HG03378 (cell line): ENCODE results near the gene TGFBR1.
"Not testable (repeated sequence)": the region's sequence is repeated elsewhere in the genome, so short reads cannot be mapped to it uniquely, and the experiment has no call there.

Experiments used
- ATAC-seq: cut with Tn5 transposase; IDR thresholded peaks from one replicate; pipeline ENCODE4 v1.9.1; 2021; ENCODE audit warnings: mild to moderate bottlenecking, moderate library complexity; ENCODE audit not compliant: unreplicated experiment

The TGFBR1 gene

DNA sequence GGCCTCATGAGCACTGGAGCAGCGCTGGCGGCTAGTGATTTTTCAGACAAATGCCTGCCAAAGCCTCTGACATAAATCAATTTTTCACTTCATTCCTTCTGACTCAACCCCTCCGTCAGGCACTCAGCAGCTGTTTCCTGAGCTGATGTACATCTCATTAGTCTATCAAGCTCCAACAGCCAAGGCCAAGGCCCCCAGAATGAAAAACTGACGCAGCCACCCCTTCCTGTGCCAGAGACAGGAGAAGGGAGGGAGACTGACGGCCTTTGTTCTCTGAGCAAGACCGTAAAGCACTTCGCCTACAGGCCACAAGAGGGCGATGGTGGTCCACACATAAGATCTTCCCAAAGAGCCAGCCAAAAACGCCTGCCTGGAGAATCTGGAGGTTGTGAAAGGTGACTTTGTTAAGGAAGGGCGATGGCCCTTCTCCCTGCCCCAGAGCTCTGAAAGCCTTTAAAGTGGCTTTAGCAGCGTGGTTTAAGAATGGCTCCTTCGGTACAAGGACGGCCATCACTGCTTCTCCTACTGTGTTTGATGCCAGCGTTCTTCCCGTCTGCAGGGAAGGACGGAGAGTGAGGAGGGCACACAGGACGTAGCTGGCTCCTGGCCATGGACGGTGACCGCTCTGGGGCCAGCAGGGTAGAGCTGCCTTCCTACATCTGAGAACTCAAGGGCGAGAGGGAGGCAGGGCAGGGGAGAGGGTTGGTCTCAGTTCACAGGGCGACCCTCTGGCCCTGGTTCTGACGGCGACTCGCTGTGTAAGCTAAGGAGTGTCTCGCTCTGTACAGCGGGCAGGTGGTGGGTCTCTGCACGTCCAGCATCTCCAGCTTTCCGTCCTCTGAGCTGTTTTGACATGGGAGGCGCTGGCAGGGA is 79.8 kb downstream of the TGFBR1 start:
- peak; percentile 47 for ATAC-seq

DNA sequence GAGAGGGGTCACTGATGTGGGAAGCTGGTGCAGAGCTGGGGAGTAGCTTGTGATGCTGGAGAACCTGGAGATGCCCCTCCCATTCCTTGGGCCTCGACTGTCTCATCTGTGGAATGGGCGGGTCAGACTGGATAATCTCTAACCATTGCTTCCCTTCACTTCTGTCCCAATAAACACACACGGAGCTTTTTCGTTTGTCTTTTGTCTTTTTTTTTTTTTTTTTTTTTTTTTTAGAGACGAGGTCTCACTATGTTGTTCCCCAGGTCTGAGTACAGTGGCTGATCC is 80.4 kb downstream of the TGFBR1 start:
- ATAC-seq: no peak

DNA sequence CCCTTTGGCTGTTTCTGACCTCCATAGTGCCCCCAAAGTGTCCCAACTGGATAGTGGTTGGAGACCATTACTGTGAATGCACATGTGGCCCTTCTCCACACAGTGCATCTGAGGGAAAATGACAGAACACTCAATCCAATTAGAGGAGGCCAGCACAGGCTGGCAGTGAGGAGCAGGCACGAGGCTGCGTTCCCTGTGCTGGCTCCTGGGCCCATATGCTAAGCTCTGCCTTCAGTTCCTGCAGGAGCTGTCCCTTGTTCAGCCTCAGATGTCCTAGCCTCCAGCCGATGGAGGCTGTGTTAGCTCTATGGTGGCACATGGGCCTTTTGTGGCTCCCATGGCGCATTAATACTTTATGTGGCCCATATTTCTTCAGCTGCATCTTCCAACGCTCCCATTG is 81.0 kb downstream of the TGFBR1 start:
- ATAC-seq: no peak

DNA sequence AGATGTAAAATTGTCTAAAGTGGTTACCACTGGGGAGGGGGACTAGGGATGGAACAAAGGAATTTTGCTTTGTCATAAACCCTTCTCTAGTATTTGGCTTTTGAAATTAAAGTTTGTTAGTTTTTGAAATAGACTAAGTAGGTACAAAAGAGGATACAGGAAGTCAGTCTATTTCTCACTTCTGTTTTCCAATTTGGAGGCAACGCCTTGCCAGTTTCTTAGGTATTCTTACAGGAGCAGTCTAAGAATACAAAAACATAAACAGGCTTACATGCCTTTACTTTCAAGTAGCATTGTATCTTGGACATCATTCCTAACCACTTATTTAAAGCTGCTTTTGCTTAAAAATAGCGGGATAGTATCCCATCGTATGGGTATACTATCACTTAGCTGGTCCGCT is 82.4 kb downstream of the TGFBR1 start:
- ATAC-seq: no peak

DNA sequence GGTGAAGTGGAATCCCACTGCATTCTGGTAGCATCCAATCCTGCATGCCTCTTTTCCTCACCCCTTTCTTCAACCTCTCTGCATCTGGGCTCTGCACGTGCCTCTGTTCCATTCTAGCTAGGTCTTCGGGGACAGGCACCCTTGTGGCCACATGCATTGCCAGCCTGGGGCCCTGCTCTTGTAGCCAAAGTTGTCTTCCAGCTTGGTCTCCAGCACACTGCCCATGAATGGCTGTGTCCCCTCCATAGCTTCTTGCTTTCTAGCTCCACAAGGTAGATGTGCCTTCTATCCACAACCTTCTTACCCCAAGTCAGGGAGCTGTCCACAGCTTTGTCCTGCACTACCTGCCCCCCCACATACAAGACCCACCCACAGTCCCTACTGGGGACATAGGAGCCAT is 84.3 kb downstream of the TGFBR1 start:
- no peak for ATAC-seq

DNA sequence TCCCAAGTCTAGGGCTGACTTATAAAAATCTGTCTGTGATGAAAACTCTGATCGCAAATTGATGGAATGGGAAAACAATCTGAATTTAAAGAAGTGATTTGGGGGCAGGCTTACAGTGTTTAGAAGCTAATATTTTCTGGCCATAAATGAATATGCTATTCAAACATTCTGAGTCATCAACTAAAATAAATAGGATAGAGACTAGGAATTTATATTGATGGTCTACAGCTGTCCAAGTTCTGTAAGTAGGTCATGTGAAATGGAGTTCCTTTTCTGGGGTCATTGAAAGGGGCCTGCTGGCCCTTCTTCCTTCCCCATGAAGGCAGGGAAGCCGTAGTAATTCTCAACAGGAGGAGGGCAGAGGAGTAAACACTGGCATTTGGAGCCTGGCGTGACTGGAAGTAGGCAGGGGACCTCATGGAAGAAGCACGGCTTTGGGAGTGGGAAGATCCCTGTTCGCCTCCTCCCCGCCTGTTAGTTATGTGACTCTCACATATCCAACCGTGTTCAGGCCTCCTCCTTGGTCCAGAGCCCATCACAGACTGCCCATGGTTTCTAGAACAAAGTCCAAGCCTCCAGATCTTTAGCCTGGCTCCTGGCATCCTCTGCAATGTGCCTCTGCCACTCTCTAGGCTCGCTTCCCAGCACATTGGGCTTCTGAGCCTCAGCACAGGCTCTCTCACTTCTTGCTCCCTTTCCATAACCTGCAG is 85.1 kb downstream of the TGFBR1 start:
- ATAC-seq: no peak

DNA sequence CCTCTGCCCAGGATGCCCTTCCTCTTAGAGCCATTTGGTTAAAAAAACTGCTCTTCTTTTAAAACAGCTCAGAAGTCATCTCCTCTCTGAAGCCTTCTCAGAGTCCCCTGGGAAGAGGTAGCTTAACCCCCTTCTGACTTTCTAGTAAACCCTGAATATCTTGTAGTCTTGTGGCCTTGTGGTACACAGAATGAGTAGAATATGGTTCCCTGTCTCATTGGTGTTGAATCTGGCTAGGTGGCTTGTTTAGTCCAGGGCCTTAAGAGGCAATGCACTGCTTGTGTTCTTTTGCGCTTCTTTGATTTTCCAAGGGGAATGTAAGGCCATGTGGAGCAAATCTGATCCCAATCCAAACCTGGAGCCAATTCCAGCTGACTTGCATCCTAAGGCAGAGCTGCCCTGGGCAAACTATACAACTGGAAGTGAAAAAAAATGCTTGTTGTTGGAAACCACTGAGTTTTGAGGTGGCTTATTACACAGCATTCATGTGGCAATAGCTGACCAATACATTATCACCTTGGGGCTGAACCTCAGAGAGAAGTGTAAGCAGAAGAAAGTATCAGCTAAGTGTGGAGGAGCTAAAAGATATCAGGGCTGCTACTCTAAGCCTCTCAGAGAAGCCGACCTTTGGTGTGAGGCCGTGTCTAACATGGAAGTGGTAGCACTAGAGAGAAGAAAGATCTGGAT is 85.8 kb downstream of the TGFBR1 start:
- ATAC-seq: no peak

DNA sequence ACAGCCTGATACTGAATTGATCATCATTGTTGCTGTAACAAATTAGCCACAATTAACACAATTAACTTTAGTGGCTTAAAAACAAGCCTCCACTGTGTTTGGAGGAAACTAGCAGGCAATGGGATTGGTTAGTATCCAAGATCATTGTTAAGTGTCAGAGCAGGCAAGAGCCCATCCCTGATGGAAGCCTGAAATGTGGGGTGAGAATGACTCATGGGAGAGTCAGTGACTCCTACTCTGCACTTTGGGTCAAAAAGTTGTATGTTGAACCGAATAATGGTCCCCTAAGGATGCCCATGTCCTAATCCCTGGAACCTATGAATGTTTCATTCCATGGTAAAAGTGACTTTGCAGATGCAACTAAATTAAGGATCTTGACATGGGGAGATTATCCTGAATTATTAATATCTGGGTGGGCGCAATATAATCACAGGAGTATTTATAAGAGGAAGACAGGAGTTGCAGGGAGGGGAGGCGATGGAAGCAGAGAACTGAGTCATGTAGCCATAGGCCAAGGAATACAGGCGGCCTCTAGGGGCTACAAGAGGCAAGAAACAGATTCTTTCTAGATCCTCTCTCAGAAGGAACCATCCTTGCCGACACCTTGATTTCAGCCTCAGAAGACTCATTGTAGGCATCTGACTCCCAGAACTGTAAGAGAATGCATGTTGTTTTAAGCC is 88.0 kb downstream of the TGFBR1 start:
- ATAC-seq: no peak

DNA sequence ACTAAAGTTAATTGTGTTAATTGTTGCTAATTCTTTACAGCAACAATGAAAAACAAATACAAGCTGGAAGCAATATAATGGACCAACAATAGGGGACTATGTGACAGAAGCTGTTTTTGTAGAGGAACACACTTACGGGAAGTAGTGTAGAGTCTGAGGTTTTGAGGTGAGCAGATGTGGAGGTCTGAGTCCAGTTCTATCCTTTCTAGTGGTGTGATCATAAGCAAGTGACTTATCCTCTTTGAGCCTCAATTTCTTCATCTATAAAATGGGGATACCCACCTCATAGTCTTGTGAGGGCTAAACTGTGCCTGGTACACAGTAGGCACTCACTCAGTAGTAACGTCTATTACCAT is 88.5 kb downstream of the TGFBR1 start:
- no peak for ATAC-seq

DNA sequence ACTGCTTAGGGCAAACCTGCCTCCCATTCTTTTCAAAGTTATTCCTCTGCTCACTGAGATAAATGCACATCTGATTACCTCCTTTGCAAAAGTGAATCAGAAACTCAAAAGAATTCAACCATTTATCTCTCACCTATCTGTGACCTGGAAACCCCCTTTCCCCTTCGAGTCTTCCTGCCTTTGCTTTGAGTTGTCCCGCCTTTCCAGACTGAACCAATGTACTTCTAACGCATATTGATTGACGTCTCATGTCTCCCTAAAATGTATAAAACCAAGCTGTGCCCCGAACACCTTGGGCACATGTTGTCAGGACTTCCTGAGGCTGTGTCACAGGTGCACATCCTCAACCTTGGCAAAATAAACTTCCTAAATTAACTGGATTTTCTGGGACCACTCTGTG is 91.6 kb downstream of the TGFBR1 start:
- not testable (repeated sequence) for ATAC-seq

DNA sequence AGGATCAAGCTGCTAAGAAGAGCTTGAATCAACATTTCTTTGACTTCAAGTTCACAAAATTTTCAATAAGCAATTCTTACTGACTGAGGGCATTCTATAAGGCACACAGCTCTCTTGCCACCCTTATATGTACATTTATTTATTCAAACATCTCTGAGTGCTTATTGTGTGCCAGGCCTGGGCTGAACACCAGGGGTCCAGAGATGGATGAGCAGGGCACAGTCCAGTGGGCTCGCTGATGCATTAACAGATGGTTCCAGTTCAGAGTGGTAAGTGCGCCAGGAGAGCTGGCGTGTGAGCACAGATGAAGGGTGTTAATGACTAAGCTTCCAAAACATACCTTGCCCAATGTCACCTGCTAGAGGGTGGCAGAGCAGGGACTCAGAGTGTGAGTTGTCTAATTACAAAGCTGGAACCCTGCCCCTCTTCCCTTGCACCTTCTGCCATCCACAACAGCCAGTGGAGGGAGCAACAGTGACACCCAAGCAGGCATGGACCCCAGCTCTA is 92.3 kb downstream of the TGFBR1 start:
- no peak for ATAC-seq

DNA sequence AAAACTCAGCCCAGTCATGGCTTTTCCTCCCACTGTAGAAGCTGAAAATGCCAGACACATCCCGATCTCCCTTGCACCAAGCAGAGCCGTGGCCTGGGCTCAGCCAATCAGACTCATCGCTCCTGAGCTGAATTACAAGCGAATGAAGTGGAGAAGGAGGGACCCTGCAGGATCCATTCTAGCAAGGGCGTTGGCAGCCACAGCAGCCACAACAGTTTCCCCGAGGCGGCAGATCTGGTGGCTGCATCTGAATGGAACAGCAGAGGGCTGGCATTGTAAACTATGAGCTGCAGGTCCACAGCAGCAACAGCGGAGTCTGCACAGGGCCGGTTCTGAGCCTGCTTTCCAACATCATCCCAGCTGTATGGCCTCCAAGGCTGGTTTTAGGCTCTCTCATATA is 93.1 kb downstream of the TGFBR1 start:
- no peak for ATAC-seq

DNA sequence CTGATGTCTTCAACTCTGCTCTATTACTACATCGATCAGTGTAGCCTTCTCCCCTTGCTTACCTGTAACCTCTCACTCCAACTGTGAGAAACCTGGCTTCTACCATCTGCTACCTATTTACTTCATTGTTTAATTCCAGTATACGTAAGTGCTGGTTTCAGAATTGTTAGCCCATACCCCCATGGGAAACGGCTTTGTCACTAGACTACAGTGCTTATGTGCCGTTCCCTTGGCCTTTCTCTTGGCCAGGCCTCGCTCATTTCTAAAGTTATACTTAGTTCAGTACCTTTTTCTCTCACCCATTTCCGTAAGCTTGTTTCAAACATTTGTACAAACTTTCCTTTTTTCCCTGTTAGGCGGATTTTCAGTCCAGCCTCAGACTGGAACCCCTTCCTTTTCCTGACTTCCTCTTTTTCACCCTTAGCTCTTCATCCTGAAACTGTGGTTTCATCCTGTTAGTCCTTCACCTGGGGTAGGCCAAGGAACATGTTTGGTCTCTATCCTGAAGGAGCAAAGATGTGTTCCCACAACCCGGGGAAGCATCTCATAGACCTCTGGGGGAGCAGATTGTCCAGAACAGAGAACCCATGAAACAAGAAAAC is 95.1 kb downstream of the TGFBR1 start:
- no peak for ATAC-seq

DNA sequence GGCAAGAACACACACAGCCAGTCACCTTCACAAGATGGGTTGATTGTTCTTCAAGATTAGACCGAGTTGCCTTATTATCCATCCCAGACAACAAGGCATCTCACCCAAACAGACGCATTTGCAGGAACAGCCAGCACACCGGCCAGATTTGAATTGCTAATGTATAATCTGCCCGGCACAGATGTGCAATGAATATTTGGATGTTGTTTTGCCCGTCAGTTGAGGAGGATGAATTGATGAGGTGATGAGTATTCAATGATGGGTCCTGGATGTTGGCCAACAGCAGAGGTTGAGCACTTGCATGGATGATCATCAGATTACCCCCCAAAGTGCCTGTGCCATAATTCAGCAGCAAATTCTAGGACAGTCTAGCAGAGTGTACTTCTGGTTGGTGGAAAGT is 96.7 kb downstream of the TGFBR1 start:
- ATAC-seq: no peak
